Stimulated activated CD4-positive, alpha-beta T cell treated with anti-CD3 and anti-CD28 coated beads, Interleukin-4, amount 100 ng/mL, for 48 hours (primary cell): ENCODE results near the gene GABRG3.
"Not testable (repeated sequence)": the region's sequence is repeated elsewhere in the genome, so short reads cannot be mapped to it uniquely, and the experiment has no call there.

Experiments
- DNase-seq, 2 donors: peaks; one replicate each; pipeline ENCODE4 v3.0.0-alpha.2; 2020; ENCODE audit warnings: low read depth in 2 of 2

The GABRG3 gene

GRCh38 chr15:26996250-26996649 lies 25.3 kb downstream of the GABRG3 start:
- no peak for DNase-seq

- not testable (repeated sequence) for DNase-seq
These were observed 32.0 kb downstream of the GABRG3 start for GRCh38 chr15:27003003-27003402.

GRCh38 chr15:27004226-27004625 lies 33.2 kb downstream of the GABRG3 start:
- DNase-seq, result not testable (repeated sequence)

- peak in 1 of 2 donors; percentile 32 for DNase-seq
These were observed 46.3 kb downstream of the GABRG3 start for GRCh38 chr15:27017168-27017809.

- DNase-seq, result no peak
These were observed 48.7 kb downstream of the GABRG3 start for GRCh38 chr15:27019687-27020086.

- no peak for DNase-seq
These were observed 54.5 kb downstream of the GABRG3 start for GRCh38 chr15:27025481-27025966.

- no peak for DNase-seq
These were observed 56.2 kb downstream of the GABRG3 start for GRCh38 chr15:27027229-27027628.

- no peak for DNase-seq
These were observed 58.0 kb downstream of the GABRG3 start for GRCh38 chr15:27028858-27029477.

- no peak for DNase-seq
These were observed 65.2 kb downstream of the GABRG3 start for GRCh38 chr15:27036210-27036609.

GRCh38 chr15:27037501-27037900 lies 66.5 kb downstream of the GABRG3 start:
- DNase-seq, result no peak

GRCh38 chr15:27039152-27039551 lies 68.2 kb downstream of the GABRG3 start:
- no peak for DNase-seq

- DNase-seq, result no peak
These were observed 71.2 kb downstream of the GABRG3 start for GRCh38 chr15:27042230-27042629.

- DNase-seq, result no peak
These were observed 71.7 kb downstream of the GABRG3 start for GRCh38 chr15:27042646-27043045.

- no peak for DNase-seq
These were observed 72.8 kb downstream of the GABRG3 start for GRCh38 chr15:27043770-27044169.

- DNase-seq, result no peak
These were observed 74.8 kb downstream of the GABRG3 start for GRCh38 chr15:27045796-27046195.

GRCh38 chr15:27046880-27047279 lies 75.9 kb downstream of the GABRG3 start:
- DNase-seq, result no peak

- no peak for DNase-seq
These were observed 79.2 kb downstream of the GABRG3 start for GRCh38 chr15:27050163-27050562.

GRCh38 chr15:27054426-27054825 lies 83.4 kb downstream of the GABRG3 start:
- DNase-seq, result no peak

- no peak for DNase-seq
These were observed 87.1 kb downstream of the GABRG3 start for GRCh38 chr15:27057904-27058645.

GRCh38 chr15:27058939-27059338 lies 88.0 kb downstream of the GABRG3 start:
- DNase-seq, result no peak

GRCh38 chr15:27059610-27060202 lies 88.7 kb downstream of the GABRG3 start:
- DNase-seq, result peak; percentile 2 to 22

GRCh38 chr15:27061739-27062138 lies 90.8 kb downstream of the GABRG3 start:
- no peak for DNase-seq
